GM18858 (cell line): ENCODE results near the gene ACCSL.

Experiments
- ATAC-seq: cut with Tn5 transposase; IDR thresholded peaks from one replicate; pipeline ENCODE4 v1.9.1; 2021; ENCODE audit not compliant: unreplicated experiment

ACCSL gene

DNA sequence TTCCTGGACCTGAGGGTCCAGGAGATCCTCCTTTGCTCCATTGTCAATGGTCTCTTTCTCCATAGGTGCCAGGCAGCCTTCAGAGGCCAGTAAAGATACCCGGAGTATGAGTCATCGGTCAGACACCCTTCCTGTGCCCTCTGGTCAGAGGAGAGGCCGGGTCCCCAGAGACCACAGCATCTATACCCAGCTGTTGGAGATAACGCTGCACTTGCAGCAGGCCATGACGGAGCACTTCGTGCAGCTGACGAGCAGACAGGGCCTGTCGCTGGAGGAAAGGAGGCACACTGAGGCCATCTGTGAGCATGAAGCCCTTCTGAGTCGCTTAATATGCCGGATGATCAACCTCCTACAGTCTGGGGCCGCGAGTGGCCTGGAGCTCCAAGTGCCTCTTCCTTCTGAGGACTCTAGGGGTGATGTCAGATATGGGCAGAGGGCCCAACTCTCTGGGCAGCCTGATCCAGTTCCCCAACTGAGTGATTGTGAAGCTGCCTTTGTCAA is at the start of gene ACCSL:
Gene ACCSL (plus strand): TSS at position 51 of the 501 bp plus-strand sequence. CDS start 56 bp downstream, at position 107.
- ATAC-seq, result no peak

DNA sequence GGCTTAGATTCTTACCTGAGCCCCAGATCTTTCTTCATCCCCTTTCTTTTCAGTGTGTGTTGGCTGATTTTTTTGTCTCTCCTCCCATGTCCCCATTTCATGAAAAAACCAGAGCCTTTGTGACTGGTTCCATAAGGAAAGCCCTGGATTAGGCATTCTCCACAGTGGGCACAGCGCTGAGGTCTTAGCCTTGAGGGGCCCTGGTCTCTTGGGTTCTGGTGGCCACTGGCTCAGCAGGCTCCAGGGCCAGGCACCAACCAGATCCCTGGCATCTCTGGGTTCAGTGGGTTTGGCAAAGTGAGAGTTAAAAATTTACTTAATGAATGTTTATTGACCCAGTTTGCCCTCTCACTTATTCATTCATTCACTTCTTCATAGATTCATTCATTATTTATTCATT is 49.5 kb upstream of the ACCSL start:
- no peak for ATAC-seq

DNA sequence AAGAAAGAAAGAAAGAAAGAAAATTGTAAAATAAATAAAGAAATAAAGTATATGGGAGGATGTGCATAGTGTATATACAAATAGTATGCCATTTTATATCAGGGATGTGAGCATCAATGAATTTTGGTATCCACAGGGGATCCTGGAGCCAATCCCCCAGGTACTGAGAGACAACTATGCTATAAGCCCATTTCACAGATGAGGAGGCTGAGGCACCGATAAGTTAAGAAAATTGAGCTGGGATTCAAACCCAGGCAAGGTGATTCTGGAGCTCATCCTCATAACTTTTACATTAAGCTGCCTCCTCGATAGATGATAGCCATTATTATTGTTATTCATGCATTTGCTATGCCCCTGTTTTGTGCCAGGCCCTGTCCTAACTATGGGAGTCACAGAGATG is 47.0 kb upstream of the ACCSL start:
- ATAC-seq, result no peak

DNA sequence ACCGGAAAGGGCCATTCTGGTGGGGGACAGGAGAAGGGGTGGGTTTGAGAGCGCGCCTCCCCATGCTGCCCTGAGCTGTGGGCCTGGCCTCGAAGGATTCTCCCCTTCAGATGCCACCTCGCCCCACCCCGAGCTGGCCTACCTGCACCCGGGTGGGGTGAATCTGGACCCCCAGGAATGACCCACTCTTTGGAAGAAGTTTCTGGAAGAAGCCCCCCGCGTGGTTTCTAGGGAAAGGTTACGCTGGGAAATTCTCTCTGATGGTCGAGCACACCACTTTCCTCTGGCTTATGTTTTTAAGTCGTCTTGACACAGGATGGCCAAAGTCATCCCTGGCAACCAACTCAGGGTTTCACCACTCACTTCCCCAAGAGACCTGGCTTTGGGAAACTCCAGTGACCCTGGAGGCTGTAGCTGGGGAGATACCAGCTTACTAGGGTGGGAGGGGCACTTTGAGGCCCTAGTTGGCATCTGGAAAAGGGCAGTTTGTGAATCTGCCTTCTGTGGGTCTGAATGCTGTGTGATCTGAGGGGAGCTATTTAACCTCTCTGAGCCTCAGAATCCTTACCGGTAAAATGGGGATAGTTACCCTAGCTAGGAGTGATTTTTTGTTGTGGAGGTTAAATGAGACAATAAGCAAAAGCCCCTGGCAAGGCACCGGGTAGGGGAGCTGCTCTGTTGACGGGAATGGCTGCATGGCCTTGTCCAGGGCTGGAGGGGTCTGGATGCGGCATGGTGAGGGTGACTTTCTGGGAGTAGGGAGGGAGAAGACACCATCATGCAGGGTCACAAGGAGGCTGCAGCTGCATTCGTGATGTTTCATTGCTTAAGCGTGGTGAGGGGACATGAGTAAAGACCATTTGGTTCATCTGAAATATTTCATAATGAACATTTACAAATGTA is 45.3 kb upstream of the ACCSL start:
- ATAC-seq, result no peak

GRCh38 chr11:44003736-44004451 is 43.9 kb upstream of the ACCSL start:
- ATAC-seq, result no peak

GRCh38 chr11:44004452-44005062 is 43.2 kb upstream of the ACCSL start:
- no peak for ATAC-seq

GRCh38 chr11:44005063-44005701 is 42.6 kb upstream of the ACCSL start:
- no peak for ATAC-seq

DNA sequence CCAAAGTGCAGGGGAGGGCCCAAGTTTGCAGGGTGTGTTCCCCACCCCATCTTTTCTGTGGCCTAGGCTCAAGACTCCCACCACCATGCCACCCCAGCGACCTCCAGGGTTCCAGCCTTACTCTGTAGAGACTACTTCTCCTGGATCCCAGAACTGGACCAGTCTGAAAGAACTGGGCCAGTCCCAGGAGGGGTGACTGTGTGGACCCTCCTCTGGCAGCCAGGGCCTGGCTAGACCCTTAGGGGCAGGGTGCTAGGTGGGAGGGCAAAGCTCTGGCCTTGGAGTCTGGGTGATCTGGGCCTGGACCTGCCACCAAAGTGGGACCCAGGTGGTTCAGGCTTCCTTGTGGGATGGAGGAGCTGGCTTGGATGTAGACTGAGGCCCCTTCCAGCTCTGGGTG is 41.8 kb upstream of the ACCSL start:
- ATAC-seq, result no peak

GRCh38 chr11:44006917-44007361 is 40.8 kb upstream of the ACCSL start:
- ATAC-seq, result no peak

- no peak for ATAC-seq
These were observed 40.2 kb upstream of the ACCSL start for GRCh38 chr11:44007481-44008087.

- ATAC-seq, result no peak
These were observed 39.7 kb upstream of the ACCSL start for GRCh38 chr11:44008088-44008501.

GRCh38 chr11:44008698-44009097 is 39.1 kb upstream of the ACCSL start:
- ATAC-seq, result no peak

- ATAC-seq, result no peak
These were observed 37.0 kb upstream of the ACCSL start for GRCh38 chr11:44010789-44011251.

DNA sequence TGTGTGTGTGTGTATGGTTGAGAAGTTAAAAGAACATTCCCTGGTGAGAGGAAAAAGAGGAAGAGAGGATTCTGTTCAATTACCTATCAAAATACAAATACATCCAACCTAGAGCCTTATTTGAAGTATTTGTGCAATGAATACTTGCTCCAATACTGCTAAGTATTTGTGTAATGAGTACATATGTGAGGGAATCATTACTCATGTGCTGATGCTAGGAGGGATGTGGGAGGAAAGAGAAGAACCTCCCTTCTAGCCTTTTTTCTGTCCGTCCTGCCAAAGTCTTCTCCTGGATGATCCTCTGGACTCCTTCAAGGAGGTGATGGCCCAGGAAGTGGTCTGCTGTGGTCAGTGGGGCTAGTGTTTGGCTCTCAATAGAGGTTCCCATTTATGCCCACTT is 36.0 kb upstream of the ACCSL start:
- no peak for ATAC-seq

DNA sequence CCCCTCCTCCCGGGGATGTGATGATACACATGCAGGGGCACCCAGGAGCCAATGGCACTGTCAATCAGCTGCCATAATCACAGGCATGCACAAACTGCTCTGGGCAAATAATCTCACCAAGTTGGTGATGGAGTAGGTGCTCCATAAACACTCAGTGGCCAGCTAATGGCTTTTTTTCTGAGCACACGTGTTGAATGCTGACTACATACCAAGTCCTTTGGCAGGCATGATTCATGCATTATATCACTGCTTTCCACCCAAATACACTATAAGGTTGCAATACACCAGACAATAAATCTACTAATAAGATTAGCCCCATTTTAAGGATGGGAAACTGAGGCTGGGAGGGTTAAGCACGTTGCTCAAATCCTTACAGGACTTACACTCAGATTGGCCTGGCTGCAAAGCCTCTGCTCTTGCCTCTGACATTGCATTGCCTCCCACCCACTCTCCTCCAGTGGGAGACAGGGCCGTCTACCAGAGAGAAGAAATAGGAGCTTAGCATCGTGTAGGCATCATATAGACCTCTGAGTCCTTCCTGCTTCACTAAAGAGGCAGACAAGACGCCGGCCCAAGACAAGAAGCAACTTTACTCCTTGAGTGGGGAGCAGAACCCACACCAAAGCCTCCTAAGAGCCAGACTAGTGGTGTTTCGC is 32.7 kb upstream of the ACCSL start:
- ATAC-seq, result no peak

- no peak for ATAC-seq
These were observed 32.2 kb upstream of the ACCSL start for GRCh38 chr11:44015624-44016007.

- no peak for ATAC-seq
These were observed 31.6 kb upstream of the ACCSL start for GRCh38 chr11:44016131-44016530.

DNA sequence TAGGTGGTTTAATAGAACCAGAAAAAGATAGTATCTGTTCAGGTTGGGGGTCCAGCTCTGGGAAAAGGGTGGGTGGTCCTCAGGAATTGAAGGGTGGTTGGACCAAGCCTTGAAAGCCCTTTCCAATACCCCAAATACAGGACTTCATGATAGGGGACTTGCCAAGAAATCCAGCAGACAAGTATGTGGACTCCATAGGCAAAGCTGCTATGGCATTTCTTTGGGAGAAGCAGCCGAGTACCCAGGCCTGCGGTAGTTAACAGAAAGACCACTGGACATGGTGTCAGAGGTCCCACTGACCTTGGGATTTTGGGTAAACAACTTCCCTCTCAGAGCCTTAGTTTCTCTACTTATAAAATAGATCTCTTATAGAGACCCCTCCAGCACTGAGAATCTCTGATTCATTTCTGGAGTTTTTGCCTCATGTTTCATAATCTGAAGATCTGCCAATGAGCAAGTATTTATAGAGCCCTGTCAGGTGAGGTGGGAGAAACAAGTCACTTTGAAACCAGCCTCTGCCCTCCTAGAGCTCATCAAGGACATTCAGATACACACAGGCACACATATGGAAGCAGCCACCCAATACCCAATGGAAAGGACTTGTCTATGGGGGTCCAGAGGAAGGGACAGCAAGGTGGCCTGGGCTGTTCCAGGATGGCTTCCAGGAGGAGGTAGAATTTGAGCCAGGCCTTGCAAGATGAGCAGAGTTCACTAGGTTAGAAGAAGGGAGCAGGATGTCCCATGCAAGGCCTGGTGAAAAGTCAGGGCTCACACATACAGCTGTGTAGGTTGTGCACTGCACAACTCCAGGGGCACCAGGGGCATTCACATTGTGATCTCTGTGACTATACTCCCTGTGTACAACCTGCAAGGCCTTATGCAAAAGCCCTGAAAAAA is 31.0 kb upstream of the ACCSL start:
- ATAC-seq, result no peak
